CD14-positive monocyte (primary cell): ENCODE data around the gene MAST4. TPM values are rescaled to one million over a fixed set of nuclear protein-coding genes. Genes with fewer than 3 reads are reported as not detected.

Source experiments
- DNase-seq, 3 donors: peaks; one replicate each; pipeline ENCODE4 v3.0.0-alpha.2; 2011 to 2022
- H2AFZ ChIP-seq: 2 replicates; pipeline ENCODE4 v1.6.0; 2012; ENCODE audit warnings: mild to moderate bottlenecking, low read depth, low read length, inconsistent platforms; ENCODE audit not compliant: insufficient read depth, poor library complexity, severe bottlenecking
- H3K27ac ChIP-seq, 2 donors: 1 replicate in 1 of 2; 2 replicates in 1 of 2; pipeline ENCODE4 v1.5.1; 2012 to 2013; ENCODE audit warnings: low read length in 2 of 2, control low read depth in 1 of 2, inconsistent platforms in 1 of 2, low read depth in 1 of 2, mild to moderate bottlenecking in 1 of 2
- H3K27me3 ChIP-seq, 2 donors: one replicate each; pipeline versions ENCODE4 v1.6.0 to v1.6.1; 2011 to 2013; ENCODE audit warnings: low read length in 2 of 2; ENCODE audit not compliant: control insufficient read depth in 2 of 2, insufficient read depth in 2 of 2
- H3K36me3 ChIP-seq, 2 donors: replicated peaks in 1 of 2; 1 replicate in 1 of 2; 2 replicates in 1 of 2; pipeline versions ENCODE4 v1.5.1 to v1.6.1; 2012 to 2013; ENCODE audit warnings: low read length in 2 of 2, control low read depth in 1 of 2, inconsistent platforms in 1 of 2, mild to moderate bottlenecking in 1 of 2; ENCODE audit not compliant: insufficient read depth in 2 of 2, control insufficient read depth in 1 of 2
- H3K4me1 ChIP-seq, 2 donors: 1 replicate in 1 of 2; 2 replicates in 1 of 2; pipeline versions ENCODE4 v1.5.1 to v1.6.1; 2012 to 2013; ENCODE audit warnings: low read length in 2 of 2, control low read depth in 1 of 2, inconsistent platforms in 1 of 2, mild to moderate bottlenecking in 1 of 2, moderate library complexity in 1 of 2; ENCODE audit not compliant: insufficient read depth in 2 of 2, control insufficient read depth in 1 of 2
- H3K4me2 ChIP-seq: replicated peaks from 2 replicates; pipeline ENCODE3; 2012; ENCODE audit warnings: low read length, moderate library complexity, mild to moderate bottlenecking; ENCODE audit not compliant: poor library complexity, severe bottlenecking; ENCODE audit errors: extremely low read depth
- H3K4me3 ChIP-seq, 3 experiments: fragments of 200-600 bp in 1 of 3; sonication (generic) in 1 of 3; replicated peaks in 1 of 3; 1 replicate in 2 of 3; 2 replicates in 1 of 3; pipeline ENCODE4 v1.5.1; 2011 to 2013; ENCODE audit warnings: low read length in 3 of 3, mild to moderate bottlenecking in 3 of 3, control low read depth in 2 of 3, low read depth in 2 of 3, inconsistent platforms in 1 of 3, moderate library complexity in 1 of 3
- H3K79me2 ChIP-seq: 2 replicates; pipeline ENCODE4 v1.6.0; 2012; ENCODE audit warnings: mild to moderate bottlenecking, control low read depth, inconsistent platforms, low read length, moderate library complexity; ENCODE audit not compliant: insufficient read depth
- H3K9ac ChIP-seq: 2 replicates; pipeline ENCODE4 v1.6.0; 2017; ENCODE audit warnings: low read length, mild to moderate bottlenecking; ENCODE audit not compliant: insufficient read depth, poor library complexity, severe bottlenecking
- H3K9me3 ChIP-seq, 2 donors: replicated peaks in 1 of 2; 1 replicate in 1 of 2; 2 replicates in 1 of 2; pipeline versions ENCODE4 v1.5.1 to v1.6.1; 2012 to 2013; ENCODE audit warnings: low read length in 2 of 2, control low read depth in 1 of 2; ENCODE audit not compliant: control insufficient read depth in 1 of 2, insufficient read depth in 1 of 2
- H4K20me1 ChIP-seq: 2 replicates; pipeline ENCODE4 v1.6.0; 2012; ENCODE audit warnings: mild to moderate bottlenecking, low read length, control low read depth, moderate library complexity; ENCODE audit not compliant: insufficient read depth
- H3K27ac Mint-ChIP-seq, 7 donors: one replicate each; pipeline ENCODE4 v1.8.0; 2020; ENCODE audit warnings: mild to moderate bottlenecking in 7 of 7, mixed read lengths in 7 of 7, moderate library complexity in 6 of 7, inconsistent platforms in 2 of 7
- H3K27me3 Mint-ChIP-seq, 3 donors: one replicate each; pipeline ENCODE4 v1.8.0; 2021 to 2022; ENCODE audit warnings: low read depth in 3 of 3, mild to moderate bottlenecking in 3 of 3, mixed read lengths in 3 of 3, moderate library complexity in 3 of 3, inconsistent platforms in 1 of 3
- H3K36me3 Mint-ChIP-seq, 2 donors: one replicate each; pipeline ENCODE4 v1.8.0; 2020; ENCODE audit warnings: mixed read lengths in 2 of 2, inconsistent platforms in 1 of 2, mild to moderate bottlenecking in 1 of 2
- H3K4me1 Mint-ChIP-seq: one replicate; pipeline ENCODE4 v1.8.0; 2020; ENCODE audit warnings: mild to moderate bottlenecking, mixed read lengths
- H3K4me3 Mint-ChIP-seq, 2 donors: one replicate each; pipeline ENCODE4 v1.8.0; 2020; ENCODE audit warnings: mild to moderate bottlenecking in 2 of 2, mixed read lengths in 2 of 2, moderate library complexity in 1 of 2
- H3K9me3 Mint-ChIP-seq, 7 donors: one replicate each; pipeline ENCODE4 v1.8.0; 2020 to 2022; ENCODE audit warnings: mixed read lengths in 7 of 7, mild to moderate bottlenecking in 6 of 7, moderate library complexity in 6 of 7, inconsistent platforms in 2 of 7
- WGBS: methylation state at CpG from one replicate; pipeline ENCODE4 v1.1.5; 2013; ENCODE audit warnings: missing lambda C conversion rate; ENCODE audit not compliant: insufficient coverage; 5-methylcytosine and 5-hydroxymethylcytosine counted together
- intact Hi-C, 2 donors: fragments of 100-400 bp; cut with micrococcal nuclease; formaldehyde crosslinking; loops; one replicate each; pipeline versions ENCODE4 v1.15.0 to v1.15.1; 2023
- polyA plus RNA-seq, 3 donors: library from polyadenylated mRNA; depleted of rRNA in 1 of 3; unstranded in 2 of 3; stranded (reverse) in 1 of 3; fragments of 300-500 nt in 2 of 3; fragments of >200 nt in 1 of 3; fragmentation: Illumina TruSeq in 2 of 3; gene quantifications; 1 replicate in 2 of 3; 2 replicates in 1 of 3; pipeline ENCODE4 v1.2.3, GENCODE V29; 2012 to 2021
- TF ChIP-seq, protein P1 (sequence below): fragments of 200-600 bp; IDR thresholded peaks from one replicate; pipeline ENCODE4 v1.8.0; 2022; ENCODE audit warnings: antibody characterized with exemption, mild to moderate bottlenecking

The MAST4 gene
- polyA plus RNA-seq, 3 donors, result 0.03 to 0.24 TPM; not detected in 1

DNA sequence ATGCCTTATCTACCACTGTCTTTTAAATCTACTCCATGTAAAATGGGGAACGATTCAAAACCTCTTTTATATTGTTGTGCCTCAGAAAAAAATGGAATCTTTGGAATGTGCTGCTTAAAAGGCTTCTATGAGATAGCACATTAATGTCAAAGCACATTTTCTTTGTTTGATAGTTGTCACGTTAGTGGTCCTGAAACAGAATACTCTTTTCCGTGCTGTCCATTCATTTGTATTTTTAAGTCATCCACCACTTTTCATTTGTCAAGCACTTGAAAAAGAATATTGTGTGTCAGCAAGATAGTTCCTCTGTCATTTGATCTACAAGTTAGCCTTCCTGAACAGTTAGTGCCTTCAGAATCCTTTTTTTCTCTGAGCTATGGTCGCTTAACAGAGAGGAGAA lies 246.9 kb downstream of the MAST4 start:
- Histone ChIP-seq H3K36me3 (no peaks in the 10 kb centered on the region), H3K79me2 (no peaks in the 10 kb centered on the region), H3K9ac (no peak overlapping the region), H3K4me3 (no peak overlapping the region), H2AFZ (no peak overlapping the region), H3K27me3 (no peaks in the 10 kb centered on the region), H3K4me2 (no peak overlapping the region), H3K4me1 (peaks cover 19 to 38% of the 10 kb centered on the region in 2 donors), H4K20me1 (no peaks in the 10 kb centered on the region), H3K27ac (no peak overlapping the region), H3K9me3 (no peaks in the 10 kb centered on the region)
- DNase-seq, result no peak
- no CpG with 5 or more reads among the region's 4 CpGs for WGBS
- H3K4me1 Mint-ChIP-seq, result peaks cover 33% of the 10 kb centered on the region
- TF ChIP-seq, protein P1, sequence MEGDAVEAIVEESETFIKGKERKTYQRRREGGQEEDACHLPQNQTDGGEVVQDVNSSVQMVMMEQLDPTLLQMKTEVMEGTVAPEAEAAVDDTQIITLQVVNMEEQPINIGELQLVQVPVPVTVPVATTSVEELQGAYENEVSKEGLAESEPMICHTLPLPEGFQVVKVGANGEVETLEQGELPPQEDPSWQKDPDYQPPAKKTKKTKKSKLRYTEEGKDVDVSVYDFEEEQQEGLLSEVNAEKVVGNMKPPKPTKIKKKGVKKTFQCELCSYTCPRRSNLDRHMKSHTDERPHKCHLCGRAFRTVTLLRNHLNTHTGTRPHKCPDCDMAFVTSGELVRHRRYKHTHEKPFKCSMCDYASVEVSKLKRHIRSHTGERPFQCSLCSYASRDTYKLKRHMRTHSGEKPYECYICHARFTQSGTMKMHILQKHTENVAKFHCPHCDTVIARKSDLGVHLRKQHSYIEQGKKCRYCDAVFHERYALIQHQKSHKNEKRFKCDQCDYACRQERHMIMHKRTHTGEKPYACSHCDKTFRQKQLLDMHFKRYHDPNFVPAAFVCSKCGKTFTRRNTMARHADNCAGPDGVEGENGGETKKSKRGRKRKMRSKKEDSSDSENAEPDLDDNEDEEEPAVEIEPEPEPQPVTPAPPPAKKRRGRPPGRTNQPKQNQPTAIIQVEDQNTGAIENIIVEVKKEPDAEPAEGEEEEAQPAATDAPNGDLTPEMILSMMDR, result no peak
- no peaks in the 10 kb centered on the region for H3K36me3 Mint-ChIP-seq
- no peak overlapping the region for H3K4me3 Mint-ChIP-seq
- peaks cover 0 to 5% (median 0%) of the 10 kb centered on the region in 7 donors for H3K9me3 Mint-ChIP-seq
- peaks cover 0 to 2% (median 0%) of the 10 kb centered on the region in 3 donors for H3K27me3 Mint-ChIP-seq
- intact Hi-C loops, result no loop called here
- no peak overlapping the region for H3K27ac Mint-ChIP-seq

DNA sequence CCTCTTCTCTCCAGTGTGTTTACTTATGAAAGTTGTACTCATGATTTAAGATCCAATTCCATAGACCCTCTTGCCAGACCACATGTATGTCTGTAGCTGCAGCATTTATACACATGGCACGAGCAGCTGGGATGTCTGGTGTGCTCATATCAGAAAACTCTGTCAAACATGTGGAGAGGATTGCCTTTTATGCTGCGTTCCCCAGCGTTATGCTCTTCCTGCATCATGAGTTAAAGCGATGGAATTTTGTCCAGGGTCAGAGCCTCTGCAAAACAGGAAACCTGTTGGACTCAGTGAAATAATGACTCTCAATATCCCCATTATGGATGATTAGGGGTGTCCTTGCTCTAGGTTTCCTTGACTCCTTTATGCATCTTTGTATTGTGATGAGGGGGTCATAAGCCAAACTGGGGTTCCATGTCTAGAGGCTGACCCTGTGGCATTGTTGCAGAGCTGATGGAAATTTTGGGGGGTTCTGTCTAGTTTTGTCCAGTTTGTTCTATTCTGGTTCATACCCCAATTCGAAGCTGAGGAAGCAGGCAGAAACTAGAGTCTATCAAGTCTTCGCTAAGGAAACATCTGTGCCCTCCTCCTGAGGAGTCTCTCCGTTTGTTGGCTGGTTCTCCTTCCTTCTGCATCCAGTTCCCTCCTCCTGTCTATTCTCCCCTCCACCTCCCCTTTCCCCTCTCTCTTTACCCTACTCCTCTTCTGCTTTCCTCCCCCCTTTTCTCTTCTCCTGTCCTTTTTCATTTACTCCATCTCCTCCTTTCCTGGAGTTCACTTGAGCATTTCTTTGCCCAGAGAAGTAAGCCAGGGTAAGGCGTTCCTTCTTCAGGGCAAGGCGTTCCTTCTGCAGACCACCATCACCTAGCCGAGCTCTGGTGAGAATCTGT lies 252.8 kb downstream of the MAST4 start:
- WGBS, result 23% methylated on average over 5 of the region's 10 CpGs
- Histone ChIP-seq H3K4me2 (peak overlapping the region; percentile 21), H3K9ac (no peak overlapping the region), H3K27me3 (no peaks in the 10 kb centered on the region), H2AFZ (peak overlapping the region; percentile 13), H3K4me1 (peaks cover 40 to 45% of the 10 kb centered on the region in 2 donors), H3K4me3 (peak overlapping the region in 1 of 3 experiments; percentile 11), H3K36me3 (no peaks in the 10 kb centered on the region), H4K20me1 (no peaks in the 10 kb centered on the region), H3K79me2 (no peaks in the 10 kb centered on the region), H3K9me3 (no peaks in the 10 kb centered on the region), H3K27ac (no peak overlapping the region)
- Mint-ChIP-seq H3K4me1 (peaks cover 39% of the 10 kb centered on the region), H3K27ac (peak overlapping the region in 3 of 7 donors; percentile 45 to 53 (median 50)), H3K4me3 (peak overlapping the region in 1 of 2 donors; percentile 46), H3K27me3 (peaks cover 0 to 5% (median 0%) of the 10 kb centered on the region in 3 donors), H3K9me3 (peaks cover 0 to 2% (median 0%) of the 10 kb centered on the region in 7 donors), H3K36me3 (no peaks in the 10 kb centered on the region)
- no peak for DNase-seq
- TF ChIP-seq, protein P1, result no peak
- intact Hi-C loops, result no loop called here
